NB4 (cell line): Measurements from ENCODE around the gene FKBP9.

Experiments
- CTCF ChIP-seq: IDR thresholded peaks from one replicate; pipeline ENCODE4 v1.5.1; 2012; ENCODE audit warnings: low read depth, low read length
- POLR2A ChIP-seq: IDR thresholded peaks from 2 replicates; pipeline ENCODE4 v1.6.1; 2011; ENCODE audit warnings: mild to moderate bottlenecking; ENCODE audit not compliant: insufficient read length; ENCODE audit errors: extremely low read depth

DNA sequence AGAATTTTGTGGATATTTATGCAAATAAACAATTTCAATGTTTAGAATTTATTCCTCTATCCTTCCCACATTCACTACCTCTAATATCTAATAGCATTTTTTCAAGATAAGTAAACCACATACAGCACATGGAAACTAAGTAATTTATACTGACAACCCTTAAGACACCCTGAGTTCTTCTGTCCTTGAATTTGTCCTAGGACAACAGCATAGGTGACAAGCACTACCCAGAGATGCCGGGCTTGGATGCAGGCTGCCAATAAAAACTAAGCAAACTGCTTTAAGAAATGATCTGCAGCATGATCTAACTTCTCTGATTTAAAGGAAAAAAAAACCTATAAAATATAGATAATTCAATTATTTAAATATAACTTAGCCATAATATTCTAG lies 82.7 kb downstream of the FKBP9 start:
- no peak for TF ChIP-seq POLR2A
- no peak for TF ChIP-seq CTCF
